Activated CD4-positive, alpha-beta T cell treated with anti-CD3 and anti-CD28 coated beads for 36 hours (primary cell): Measurements from ENCODE around the gene RPL27. TPM values are rescaled to one million over a fixed set of nuclear protein-coding genes. Genes with fewer than 3 reads are reported as not detected.
"Not testable (repeated sequence)": the region's sequence is repeated elsewhere in the genome, so short reads cannot be mapped to it uniquely, and the experiment has no call there.

Source experiments
- ATAC-seq: fragments of 200-7000 bp; cut with Tn5 transposase; one replicate; pipeline ENCODE4 v1.10.0; 2021; ENCODE audit warnings: mild to moderate bottlenecking, moderate library complexity
- CTCF ChIA-PET: fragments of 350-600 bp; sonication (Branson Sonifier 250); formaldehyde crosslinking; loops from one replicate; lab custom pipeline; 2021; ENCODE audit warnings: antibody characterized with exemption; lab: Charles Lee
- POLR2A ChIA-PET: fragments of 350-600 bp; sonication (Branson Sonifier 250); formaldehyde crosslinking; loops from one replicate; lab custom pipeline; 2021; ENCODE audit warnings: antibody characterized with exemption, inconsistent platforms; lab: Charles Lee
- DNase-seq: peaks from one replicate; pipeline ENCODE4 v3.0.0-alpha.2; 2020
- H3K27ac Mint-ChIP-seq: one replicate; pipeline ENCODE4 v1.8.0; 2021; ENCODE audit warnings: mixed read lengths
- H3K27me3 Mint-ChIP-seq: one replicate; pipeline ENCODE4 v1.8.0; 2021; ENCODE audit warnings: mixed read lengths
- H3K36me3 Mint-ChIP-seq: one replicate; pipeline ENCODE4 v1.8.0; 2021; ENCODE audit warnings: low read depth, mixed read lengths
- H3K4me1 Mint-ChIP-seq: one replicate; pipeline ENCODE4 v1.8.0; 2021; ENCODE audit warnings: mixed read lengths
- H3K4me3 Mint-ChIP-seq: one replicate; pipeline ENCODE4 v1.8.0; 2021; ENCODE audit warnings: mild to moderate bottlenecking, moderate library complexity, mixed read lengths
- H3K9me3 Mint-ChIP-seq: one replicate; pipeline ENCODE4 v1.8.0; 2021; ENCODE audit warnings: low read depth, mixed read lengths
- intact Hi-C, 2 experiments: fragments of 100-400 bp; cut with DNase I in 1 of 2; cut with micrococcal nuclease in 1 of 2; formaldehyde crosslinking; loops; one replicate each; pipeline versions ENCODE4 v1.14.2 to v1.15.1; 2022 to 2024; cut with DNase I, micrococcal nuclease
- total RNA-seq, 2 experiments: library from RNA; stranded (reverse); gene quantifications; one replicate each; pipeline ENCODE4 v1.2.3, GENCODE V29; 2021

The RPL27 gene
- total RNA-seq, 2 experiments from 2014 or later: 1,703 to 2,161 TPM

- intact Hi-C loops: loop anchor here (5.0 kb wide), 3 partner anchors 165 to 1310 kb away; partner anchors contain the start of genes EIF1 (in 1 of the 2) and PSME3 (in 1 of the 2)
- ATAC-seq (peak; percentile 2), DNase-seq (no peak)
- Mint-ChIP-seq H3K27me3 (no peaks in the 10 kb centered on the region), H3K9me3 (no peaks in the 10 kb centered on the region), H3K27ac (peak overlapping the region; percentile 99), H3K4me3 (peak overlapping the region; percentile 95), H3K4me1 (peaks cover 31% of the 10 kb centered on the region), H3K36me3 (peaks cover 50% of the 10 kb centered on the region)
- ChIA-PET POLR2A (interaction anchor here (0.6 to 1.8 kb wide), 26 partner anchors 9 to 609 kb away, joined by 3 to 35 read pairs (median 5); partner anchors contain the start of genes AARSD1, BECN1, BRCA1 and CNTD1), CTCF (interaction anchor here (0.6 to 2.4 kb wide), 29 partner anchors 10 to 1082 kb away, joined by 3 to 14 read pairs (median 5); partner anchors contain the start of genes AARSD1, AOC2, BECN1 and BRCA1)
These were observed 732 bp upstream of the RPL27 start for GRCh38 chr17:42997390-42997983.

GRCh38 chr17:42999003-42999525, 845 bp downstream of the RPL27 start:
- ATAC-seq: no peak
- ChIA-PET POLR2A (interaction anchor here (0.7 to 1.8 kb wide), 8 partner anchors 8 to 485 kb away, joined by 3 to 35 read pairs (median 4); partner anchors contain the start of genes BRCA1, DHX8, IFI35 and RETREG3), CTCF (interaction anchor here (1.3 to 2.4 kb wide), 8 partner anchors 8 to 421 kb away, joined by 4 to 14 read pairs (median 9); partner anchors contain the start of genes AOC2, BRCA1, IFI35 and PSMC3IP)
- H3K4me1 Mint-ChIP-seq: peaks cover 37% of the 10 kb centered on the region
- DNase-seq: no peak
- peaks cover 53% of the 10 kb centered on the region for H3K36me3 Mint-ChIP-seq
- H3K27me3 Mint-ChIP-seq: no peaks in the 10 kb centered on the region
- intact Hi-C loops: loop anchor here (5.0 kb wide), 3 partner anchors 167 to 1312 kb away; partner anchors contain the start of genes EIF1 (in 1 of the 2) and PSME3 (in 1 of the 2)
- no peaks in the 10 kb centered on the region for H3K9me3 Mint-ChIP-seq
- H3K4me3 Mint-ChIP-seq: peak overlapping the region; percentile 95
- H3K27ac Mint-ChIP-seq: peak overlapping the region; percentile 99

- Mint-ChIP-seq H3K27ac (peak overlapping the region; percentile 67), H3K4me3 (peak overlapping the region; percentile 28), H3K4me1 (peaks cover 37% of the 10 kb centered on the region), H3K36me3 (peaks cover 56% of the 10 kb centered on the region)
- CTCF ChIA-PET, H3K27me3 Mint-ChIP-seq, intact Hi-C loops, H3K9me3 Mint-ChIP-seq, ATAC-seq, DNase-seq: not testable (repeated sequence)
- POLR2A ChIA-PET: interaction anchor here (0.6 kb wide), 2 partner anchors 344 to 367 kb away, joined by 3 to 4 read pairs; no protein-coding TSS in a partner anchor
These were observed 2.7 kb downstream of the RPL27 start for GRCh38 chr17:43000894-43001293.

- no peaks in the 10 kb centered on the region for H3K27me3 Mint-ChIP-seq
- peak overlapping the region; percentile 61 for H3K27ac Mint-ChIP-seq
- no peak overlapping the region for H3K4me3 Mint-ChIP-seq
- DNase-seq: no peak
- peaks cover 34% of the 10 kb centered on the region for H3K4me1 Mint-ChIP-seq
- H3K9me3 Mint-ChIP-seq: no peaks in the 10 kb centered on the region
- POLR2A ChIA-PET: interaction anchor here (0.7 kb wide), 1 partner anchor 276 kb away, joined by 4 read pairs; no protein-coding TSS in a partner anchor
- CTCF ChIA-PET: interaction anchor here (1.9 kb wide), 1 partner anchor 21 kb away, joined by 5 read pairs; no protein-coding TSS in a partner anchor
- peaks cover 55% of the 10 kb centered on the region for H3K36me3 Mint-ChIP-seq
- intact Hi-C loops: no loop called here
- ATAC-seq: no peak
These were observed 5.4 kb downstream of the RPL27 start for GRCh38 chr17:43003542-43004172.

- ChIA-PET POLR2A (interaction anchor here (1.0 to 1.7 kb wide), 3 partner anchors 9 to 17 kb away, joined by 3 to 13 read pairs (median 4); partner anchors contain the start of gene RPL27), CTCF (interaction anchor here (1.0 to 2.3 kb wide), 2 partner anchors 8 to 165 kb away, joined by 3 to 12 read pairs; partner anchors contain the start of gene RPL27)
- Mint-ChIP-seq H3K36me3 (peaks cover 28% of the 10 kb centered on the region), H3K9me3 (no peaks in the 10 kb centered on the region), H3K27me3 (no peaks in the 10 kb centered on the region), H3K4me1 (peaks cover 24% of the 10 kb centered on the region), H3K4me3 (peak within 1 kb of the TSS; percentile 99), H3K27ac (peak within 1 kb of the TSS; percentile 100)
- ATAC-seq: peak; percentile 97
- peak; percentile 94 for DNase-seq
- intact Hi-C loops: loop anchor here (1.0 kb wide), 3 partner anchors 9 to 309 kb away; partner anchors contain the start of genes RPL27 (in 1 of the 2) and VAT1 (in 1 of the 2)
These were observed 8.7 kb downstream of the RPL27 start, which contains the start of gene IFI35 for GRCh38 chr17:43006639-43007551. TSS of gene IFI35 (plus strand) at chr17:43006784. CDS start at chr17:43006948, 164 bp downstream.

GRCh38 chr17:43010667-43011308, 12.6 kb downstream of the RPL27 start:
- ATAC-seq (no peak), DNase-seq (no peak)
- Mint-ChIP-seq H3K4me3 (no peak overlapping the region), H3K27ac (no peak overlapping the region), H3K27me3 (no peaks in the 10 kb centered on the region), H3K9me3 (no peaks in the 10 kb centered on the region), H3K36me3 (peaks cover 24% of the 10 kb centered on the region), H3K4me1 (peaks cover 15% of the 10 kb centered on the region)
- CTCF ChIA-PET: interaction anchor here (0.5 kb wide), 1 partner anchor 16 kb away, joined by 3 read pairs; no protein-coding TSS in a partner anchor
- intact Hi-C loops: no loop called here
- POLR2A ChIA-PET: interaction anchor here (0.6 kb wide), 2 partner anchors 13 to 317 kb away, joined by 3 to 4 read pairs; no protein-coding TSS in a partner anchor

GRCh38 chr17:43011728-43012472, 13.7 kb downstream of the RPL27 start:
- H3K4me3 Mint-ChIP-seq: no peak overlapping the region
- H3K27ac Mint-ChIP-seq: no peak overlapping the region
- H3K4me1 Mint-ChIP-seq: peaks cover 12% of the 10 kb centered on the region
- no peaks in the 10 kb centered on the region for H3K27me3 Mint-ChIP-seq
- no peaks in the 10 kb centered on the region for H3K9me3 Mint-ChIP-seq
- peaks cover 22% of the 10 kb centered on the region for H3K36me3 Mint-ChIP-seq
- no peak for DNase-seq
- POLR2A ChIA-PET: interaction anchor here (0.6 kb wide), 1 partner anchor 318 kb away, joined by 3 read pairs; no protein-coding TSS in a partner anchor
- CTCF ChIA-PET: interaction anchor here (0.7 to 0.8 kb wide), 2 partner anchors 14 to 337 kb away, joined by 3 read pairs; partner anchors contain the start of gene RPL27
- ATAC-seq: no peak
- intact Hi-C loops: no loop called here

- intact Hi-C loops: no loop called here
- H3K4me3 Mint-ChIP-seq: no peak overlapping the region
- no peaks in the 10 kb centered on the region for H3K27me3 Mint-ChIP-seq
- peaks cover 9% of the 10 kb centered on the region for H3K4me1 Mint-ChIP-seq
- CTCF ChIA-PET: no interaction called here
- no peak for ATAC-seq
- DNase-seq: no peak
- no peaks in the 10 kb centered on the region for H3K9me3 Mint-ChIP-seq
- H3K36me3 Mint-ChIP-seq: peaks cover 21% of the 10 kb centered on the region
- POLR2A ChIA-PET: no interaction called here
- H3K27ac Mint-ChIP-seq: no peak overlapping the region
These were observed 15.1 kb downstream of the RPL27 start for GRCh38 chr17:43013296-43013695.

GRCh38 chr17:43014020-43014648, 15.9 kb downstream of the RPL27 start:
- Mint-ChIP-seq H3K36me3 (peaks cover 21% of the 10 kb centered on the region), H3K27me3 (no peaks in the 10 kb centered on the region), H3K4me1 (peaks cover 14% of the 10 kb centered on the region), H3K4me3 (no peak overlapping the region), H3K27ac (no peak overlapping the region), H3K9me3 (no peaks in the 10 kb centered on the region)
- ChIA-PET POLR2A (no interaction called here), CTCF (no interaction called here)
- intact Hi-C loops: no loop called here
- no peak for DNase-seq
- ATAC-seq: no peak
